GM18868 (cell line): ENCODE data around the gene UACA.

Experiments
- ATAC-seq: cut with Tn5 transposase; IDR thresholded peaks from one replicate; pipeline ENCODE4 v1.9.1; 2021; ENCODE audit warnings: mild to moderate bottlenecking, moderate library complexity; ENCODE audit not compliant: unreplicated experiment

UACA gene

DNA sequence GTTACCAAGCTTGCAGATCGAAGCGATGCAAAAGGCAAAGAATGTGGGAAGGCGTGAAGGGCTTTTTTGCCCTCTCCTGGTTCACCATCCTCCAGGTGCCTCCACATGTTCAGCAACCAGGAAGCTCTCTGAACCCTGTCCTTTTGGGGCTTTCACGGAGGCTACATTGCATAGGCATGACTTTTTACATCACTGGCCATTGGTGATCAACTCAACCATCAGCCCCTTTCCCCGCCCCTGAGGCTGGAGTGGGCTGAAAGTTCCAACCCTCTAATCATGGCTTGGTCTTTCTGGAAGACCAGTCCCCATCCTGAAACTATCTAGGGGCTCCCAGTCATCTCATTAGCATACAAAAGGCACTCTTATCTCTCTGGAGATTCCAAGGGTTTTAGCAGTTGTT is 52.6 kb downstream of the UACA start:
- ATAC-seq = no peak

- ATAC-seq = no peak
These were observed 54.5 kb downstream of the UACA start for GRCh38 chr15:70708839-70709238.

GRCh38 chr15:70707686-70708300 is 55.6 kb downstream of the UACA start:
- ATAC-seq = no peak

DNA sequence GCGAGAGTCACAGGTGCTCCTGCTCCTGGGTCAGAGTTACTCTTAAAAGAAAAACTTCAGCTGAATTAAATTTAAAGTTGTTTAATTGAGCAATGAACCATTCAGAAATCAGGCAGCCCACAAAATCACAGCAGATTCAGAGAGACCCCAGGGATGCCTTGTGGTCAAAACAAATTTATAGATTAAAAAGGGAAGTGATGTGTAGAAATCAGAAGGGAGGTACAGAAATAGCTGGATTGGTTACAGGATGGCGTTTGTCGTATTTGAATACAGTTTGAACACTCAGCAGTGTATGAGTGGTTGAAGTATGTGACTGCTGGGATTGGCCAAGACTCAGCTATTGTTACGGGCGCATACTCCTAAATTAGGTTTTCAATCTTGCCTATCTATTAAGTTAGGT is 58.6 kb downstream of the UACA start:
- ATAC-seq = no peak

DNA sequence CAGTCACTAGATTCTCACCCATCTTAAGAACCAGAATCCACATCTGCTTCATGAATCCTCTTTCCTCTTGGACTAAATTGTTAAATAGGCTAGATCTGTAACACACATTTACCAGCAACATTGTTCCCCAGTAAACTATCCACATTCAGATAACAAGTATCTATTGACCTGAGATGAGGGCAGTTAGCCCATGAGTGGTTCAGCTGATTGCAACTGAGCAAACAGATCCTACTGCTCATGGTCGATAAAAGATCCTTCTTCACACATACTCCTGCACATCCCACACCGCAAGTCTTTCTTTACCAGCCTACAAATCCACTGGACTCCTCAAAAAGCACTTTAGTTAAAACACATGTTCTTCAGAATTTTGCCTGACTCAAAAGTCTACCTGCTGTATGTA is 59.2 kb downstream of the UACA start:
- ATAC-seq = no peak

GRCh38 chr15:70703096-70703878 is 60.1 kb downstream of the UACA start:
- ATAC-seq = no peak

- ATAC-seq = no peak
These were observed 60.8 kb downstream of the UACA start for GRCh38 chr15:70702584-70702983.

GRCh38 chr15:70701891-70702568 is 61.3 kb downstream of the UACA start:
- ATAC-seq = no peak

GRCh38 chr15:70701171-70701570 is 62.2 kb downstream of the UACA start:
- ATAC-seq = no peak

DNA sequence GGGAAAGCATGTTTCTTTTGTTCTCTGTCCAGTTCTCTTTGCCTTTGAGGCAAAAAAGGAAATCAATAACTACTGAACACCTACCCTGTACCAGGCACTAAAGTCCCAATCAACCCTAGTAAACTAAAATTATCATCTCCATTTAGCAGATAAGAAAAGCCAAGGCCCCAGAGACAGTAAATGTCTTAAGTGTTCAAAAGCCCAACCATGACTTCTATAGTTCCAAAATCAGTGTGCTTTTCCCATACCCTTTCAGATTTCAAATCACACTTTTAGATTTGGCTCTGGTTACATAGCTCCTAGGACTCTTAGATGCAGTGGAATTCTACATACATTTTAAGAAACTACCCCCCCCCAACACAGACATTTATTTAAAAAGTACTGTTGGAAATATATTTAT is 63.5 kb downstream of the UACA start:
- no peak for ATAC-seq

GRCh38 chr15:70698836-70699390 is 64.4 kb downstream of the UACA start:
- ATAC-seq = no peak

GRCh38 chr15:70698426-70698825 is 64.9 kb downstream of the UACA start:
- ATAC-seq = no peak

DNA sequence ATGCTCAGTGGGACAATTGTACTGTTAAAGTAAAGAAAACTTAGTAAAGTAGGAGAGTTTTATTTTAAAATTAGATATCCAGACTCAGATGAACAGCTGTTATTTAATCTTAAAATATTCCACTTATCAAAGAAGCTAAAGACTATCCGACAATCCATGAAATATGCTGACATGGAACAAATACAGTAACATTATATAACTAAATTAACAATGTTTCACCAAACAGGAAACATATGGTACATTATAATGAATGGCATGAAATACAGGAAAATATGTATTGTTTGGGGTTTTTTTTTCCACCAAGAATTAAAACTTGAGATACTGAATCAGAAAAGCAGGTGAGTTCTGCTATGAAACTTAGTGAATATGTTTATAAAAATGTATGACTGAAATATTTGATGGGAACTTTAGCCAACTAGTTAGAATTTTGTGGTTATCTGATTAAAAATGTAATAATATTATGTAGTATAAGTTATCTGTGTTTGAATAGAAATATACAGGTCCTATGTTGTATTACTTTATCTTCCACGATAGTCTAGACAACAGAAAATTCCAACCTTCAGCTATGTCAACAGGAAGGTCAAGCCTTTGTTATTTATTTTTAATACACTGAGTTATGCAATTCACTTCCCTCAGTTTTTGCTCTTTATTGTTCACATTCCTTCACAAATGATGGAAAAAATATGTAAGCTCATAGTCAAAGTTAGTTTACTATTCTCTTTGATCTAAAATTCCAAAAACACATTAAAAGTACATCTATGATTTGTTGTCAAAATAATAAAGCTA is 72.7 kb downstream of the UACA start:
- no peak for ATAC-seq

GRCh38 chr15:70690021-70690420 is 73.3 kb downstream of the UACA start:
- no peak for ATAC-seq

GRCh38 chr15:70687482-70687881 is 75.9 kb downstream of the UACA start:
- no peak for ATAC-seq

- ATAC-seq = no peak
These were observed 82.5 kb downstream of the UACA start for GRCh38 chr15:70680817-70681216.

- ATAC-seq = no peak
These were observed 83.5 kb downstream of the UACA start for GRCh38 chr15:70679919-70680231.

DNA sequence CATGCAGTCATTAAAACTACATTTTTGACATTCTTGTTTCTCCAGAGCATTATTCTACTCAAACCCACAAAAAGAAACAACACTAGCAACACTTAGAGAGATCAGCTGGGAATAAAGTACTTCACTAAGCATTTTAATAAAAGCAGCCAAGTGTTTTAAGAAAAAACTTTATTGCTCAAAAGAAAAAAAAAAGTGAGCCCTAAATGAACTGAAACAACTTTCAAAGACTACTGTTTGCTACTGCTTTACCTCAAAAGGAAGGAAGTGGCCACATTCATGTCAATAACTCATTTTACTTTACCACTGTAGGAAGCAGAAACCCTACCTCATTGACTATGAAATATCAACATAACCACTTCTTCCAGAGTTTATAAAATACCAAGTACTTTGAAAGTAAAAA is 91.3 kb downstream of the UACA start:
- ATAC-seq = peak; percentile 52

GRCh38 chr15:70670680-70671079 is 92.7 kb downstream of the UACA start:
- ATAC-seq = no peak

DNA sequence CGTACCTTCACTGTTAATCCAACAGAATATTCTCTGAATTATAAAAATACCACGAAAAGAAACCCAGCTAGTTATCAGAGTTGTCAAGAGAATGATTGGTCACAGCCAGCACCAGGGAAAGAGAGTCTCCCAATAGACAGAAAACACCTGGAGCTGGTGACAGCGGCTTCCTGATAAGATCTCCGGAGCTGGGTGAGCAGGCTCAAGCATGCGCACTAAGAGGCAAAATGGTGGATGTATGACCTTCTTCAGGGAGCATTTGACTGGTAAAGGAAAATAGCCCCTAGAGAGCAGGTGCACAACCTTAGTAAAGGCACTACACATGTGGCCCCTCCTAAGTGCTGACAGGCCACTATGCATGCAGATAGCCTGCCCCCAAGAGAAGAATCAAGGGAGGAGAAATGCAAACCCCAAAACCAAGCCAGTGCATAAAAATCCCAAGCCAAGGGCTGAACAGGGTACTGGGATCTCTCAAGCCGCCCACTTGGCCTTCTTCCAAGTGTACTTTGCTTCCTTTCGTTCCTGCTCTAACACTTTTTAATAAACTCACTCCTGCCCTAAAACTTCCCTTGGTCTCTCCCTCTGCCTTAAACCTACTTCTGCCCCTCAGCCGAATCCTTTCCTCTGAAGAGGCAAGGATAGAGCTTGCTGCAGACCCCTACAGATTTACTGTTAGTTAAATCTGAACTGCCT is 93.2 kb downstream of the UACA start:
- no peak for ATAC-seq
